HUES64 (cell line): Measurements from ENCODE around the gene TPR.
"Not testable (repeated sequence)": the region's sequence is repeated elsewhere in the genome, so short reads cannot be mapped to it uniquely, and the experiment has no call there.

Source experiments
- H3K27ac ChIP-seq: 2 replicates; pipeline ENCODE4 v1.7.0; 2013; ENCODE audit warnings: low read depth, low read length, inconsistent platforms
- H3K27me3 ChIP-seq: 2 replicates; pipeline ENCODE4 v1.6.1; 2013; ENCODE audit warnings: mild to moderate bottlenecking, low read length; ENCODE audit not compliant: insufficient read depth
- H3K36me3 ChIP-seq: 2 replicates; pipeline ENCODE4 v1.6.1; 2013; ENCODE audit warnings: mild to moderate bottlenecking, low read length; ENCODE audit not compliant: insufficient read depth
- H3K4me1 ChIP-seq: 2 replicates; pipeline ENCODE4 v1.6.1; 2013; ENCODE audit warnings: mild to moderate bottlenecking, low read length, moderate library complexity; ENCODE audit not compliant: insufficient read depth
- H3K4me3 ChIP-seq: 2 replicates; pipeline ENCODE4 v1.5.1; 2013; ENCODE audit warnings: mild to moderate bottlenecking, low read length, moderate library complexity
- H3K9ac ChIP-seq: 2 replicates; pipeline ENCODE4 v1.6.1; 2013; ENCODE audit warnings: mild to moderate bottlenecking, low read depth, low read length
- H3K9me3 ChIP-seq: 2 replicates; pipeline ENCODE4 v1.6.1; 2013; ENCODE audit warnings: low read depth, low read length; ENCODE audit not compliant: insufficient read depth
- WGBS: fragments of 150-250, 120-280 bp; methylation state at CpG from one replicate; pipeline ENCODE4 v1.1.7; 2013; ENCODE audit warnings: missing lambda C conversion rate; 5-methylcytosine and 5-hydroxymethylcytosine counted together

The TPR gene

DNA sequence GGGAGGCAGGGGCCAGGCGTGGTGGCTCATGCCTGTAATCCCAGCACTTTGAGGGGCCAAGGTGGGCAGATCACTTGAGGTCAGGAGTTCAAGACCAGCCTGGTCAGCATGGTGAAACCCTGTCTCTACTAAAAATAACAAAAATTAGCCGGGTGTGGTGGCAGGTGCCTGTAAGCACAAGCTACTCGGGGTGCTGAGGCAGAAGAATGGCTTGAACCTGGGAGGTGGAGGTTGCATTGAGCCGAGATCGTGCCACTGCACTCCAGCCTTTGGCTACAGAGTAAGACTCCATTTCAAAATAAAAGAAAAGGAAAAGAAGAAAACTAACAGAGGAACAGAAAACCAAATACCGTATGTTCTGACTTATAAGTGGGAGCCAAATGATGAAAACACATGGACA, 17.7 kb upstream of the TPR start:
- H3K9me3 ChIP-seq, H3K27ac ChIP-seq, H3K27me3 ChIP-seq, H3K9ac ChIP-seq, H3K4me1 ChIP-seq, H3K4me3 ChIP-seq: not testable (repeated sequence)
- H3K36me3 ChIP-seq: peaks cover 96% of the 10 kb centered on the region
- 96% methylated on average over 6 of the region's 6 CpGs for WGBS

DNA sequence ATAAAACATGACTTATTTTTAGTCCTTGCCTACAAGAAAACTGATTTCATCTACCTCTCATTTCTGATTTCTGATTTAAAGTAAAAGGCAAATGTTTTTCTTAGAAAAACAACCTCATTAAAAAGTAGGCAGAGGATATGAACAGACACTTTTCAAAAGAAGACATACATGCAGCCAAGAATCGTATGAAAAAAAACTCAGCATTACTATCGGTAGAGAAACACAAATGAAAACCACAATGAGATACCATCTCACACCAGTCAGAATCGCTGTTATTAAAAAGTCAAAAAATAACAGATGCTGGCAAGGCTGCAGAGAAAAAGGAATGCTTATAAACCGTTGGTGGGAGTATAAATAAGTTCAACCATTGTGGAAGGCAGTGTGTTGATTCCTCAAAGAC, 16.8 kb upstream of the TPR start:
- Histone ChIP-seq H3K36me3 (peaks cover 96% of the 10 kb centered on the region), H3K4me3 (no peak overlapping the region), H3K4me1 (peaks cover 2% of the 10 kb centered on the region; the same call in 1 of the 2 replicates), H3K9me3 (no peaks in the 10 kb centered on the region), H3K27ac (no peak overlapping the region), H3K27me3 (no peaks in the 10 kb centered on the region), H3K9ac (no peak overlapping the region)
- WGBS: 100% methylated on average over 4 of the region's 4 CpGs

DNA sequence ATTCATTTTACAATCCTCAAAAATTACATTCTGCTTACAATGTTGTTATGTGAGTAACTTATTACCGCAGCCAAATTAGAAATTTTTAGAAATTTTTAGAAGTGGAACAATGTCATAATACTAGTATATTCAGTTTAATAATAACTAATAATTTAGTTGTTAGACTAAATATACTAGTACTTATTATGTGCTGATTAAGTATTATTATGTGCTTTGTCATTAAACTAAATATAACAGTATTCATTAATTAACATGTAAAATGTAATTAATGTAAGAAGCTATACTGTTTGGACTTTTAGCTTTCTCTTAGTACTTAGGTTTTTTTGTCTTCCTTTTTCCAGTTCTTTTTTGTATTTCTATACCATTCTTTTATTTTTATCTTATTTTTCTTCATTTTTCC, 15.9 kb upstream of the TPR start:
- no peaks in the 10 kb centered on the region for H3K9me3 ChIP-seq
- WGBS: no CpG with 5 or more reads among the region's 1 CpG
- no peak overlapping the region for H3K27ac ChIP-seq
- no peak overlapping the region for H3K9ac ChIP-seq
- peaks cover 2% of the 10 kb centered on the region; the same call in 1 of the 2 replicates for H3K4me1 ChIP-seq
- H3K4me3 ChIP-seq: no peak overlapping the region
- H3K27me3 ChIP-seq: no peaks in the 10 kb centered on the region
- H3K36me3 ChIP-seq: peaks cover 97% of the 10 kb centered on the region

DNA sequence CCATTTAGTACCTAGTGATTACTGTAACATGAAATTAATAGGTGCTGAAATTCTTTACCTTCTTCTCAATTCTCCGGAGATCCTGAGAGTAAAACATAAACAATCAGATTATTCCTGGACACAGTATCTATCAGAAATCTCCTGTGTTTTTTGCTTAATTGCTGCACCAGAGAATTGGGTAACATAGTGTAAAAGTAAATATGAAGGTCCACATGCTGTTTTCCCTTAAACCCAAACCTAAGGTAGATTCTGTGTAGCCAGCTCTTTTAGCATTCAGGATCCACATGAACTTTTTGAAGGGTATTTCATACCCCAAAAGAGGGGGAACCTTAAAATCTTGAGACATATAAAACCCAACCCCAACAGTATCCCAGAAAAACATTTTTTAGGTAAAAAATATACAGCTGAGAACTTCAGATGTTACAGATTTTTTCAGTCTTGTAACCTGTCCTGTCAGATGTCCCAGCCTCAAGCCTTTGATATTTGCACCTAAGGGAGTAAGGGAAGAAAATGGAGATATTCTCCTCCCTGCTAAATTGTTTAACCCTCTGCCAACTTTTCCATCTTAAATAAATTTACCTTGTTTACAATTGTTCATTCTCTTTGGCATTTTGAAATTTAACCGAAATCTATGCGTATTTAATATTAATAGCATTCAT, 11.8 kb upstream of the TPR start:
- H3K9me3 ChIP-seq: no peaks in the 10 kb centered on the region
- no peaks in the 10 kb centered on the region for H3K27me3 ChIP-seq
- H3K9ac ChIP-seq: no peak overlapping the region
- H3K36me3 ChIP-seq: peaks cover 98% of the 10 kb centered on the region
- no peak overlapping the region for H3K4me3 ChIP-seq
- WGBS: 100% methylated on average over 3 of the region's 3 CpGs
- H3K27ac ChIP-seq: no peak overlapping the region
- no peaks in the 10 kb centered on the region for H3K4me1 ChIP-seq

DNA sequence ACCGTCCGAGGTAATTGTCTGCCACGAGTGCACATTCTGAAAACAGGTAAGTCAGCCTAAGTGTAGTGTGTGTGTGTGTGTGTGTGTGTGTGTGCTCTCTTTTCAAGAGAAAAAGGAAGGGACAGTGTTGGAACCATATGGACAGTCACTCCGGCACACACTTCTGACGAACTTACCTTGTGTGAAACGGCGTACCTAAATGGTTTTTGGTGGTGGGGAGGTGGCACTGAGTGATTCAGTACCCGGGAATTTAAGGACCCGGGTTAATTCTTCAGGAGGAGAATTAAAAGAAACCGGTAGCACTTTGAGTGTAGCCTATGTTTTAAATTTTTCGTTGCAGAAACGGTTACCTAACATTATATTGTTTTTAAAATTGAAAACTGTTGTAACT, 871 bp upstream of the TPR start:
- Histone ChIP-seq H3K27me3 (no peaks in the 10 kb centered on the region), H3K27ac (peak overlapping the region; percentile 96)
- WGBS: under 1% methylated on average over 10 of the region's 12 CpGs

DNA sequence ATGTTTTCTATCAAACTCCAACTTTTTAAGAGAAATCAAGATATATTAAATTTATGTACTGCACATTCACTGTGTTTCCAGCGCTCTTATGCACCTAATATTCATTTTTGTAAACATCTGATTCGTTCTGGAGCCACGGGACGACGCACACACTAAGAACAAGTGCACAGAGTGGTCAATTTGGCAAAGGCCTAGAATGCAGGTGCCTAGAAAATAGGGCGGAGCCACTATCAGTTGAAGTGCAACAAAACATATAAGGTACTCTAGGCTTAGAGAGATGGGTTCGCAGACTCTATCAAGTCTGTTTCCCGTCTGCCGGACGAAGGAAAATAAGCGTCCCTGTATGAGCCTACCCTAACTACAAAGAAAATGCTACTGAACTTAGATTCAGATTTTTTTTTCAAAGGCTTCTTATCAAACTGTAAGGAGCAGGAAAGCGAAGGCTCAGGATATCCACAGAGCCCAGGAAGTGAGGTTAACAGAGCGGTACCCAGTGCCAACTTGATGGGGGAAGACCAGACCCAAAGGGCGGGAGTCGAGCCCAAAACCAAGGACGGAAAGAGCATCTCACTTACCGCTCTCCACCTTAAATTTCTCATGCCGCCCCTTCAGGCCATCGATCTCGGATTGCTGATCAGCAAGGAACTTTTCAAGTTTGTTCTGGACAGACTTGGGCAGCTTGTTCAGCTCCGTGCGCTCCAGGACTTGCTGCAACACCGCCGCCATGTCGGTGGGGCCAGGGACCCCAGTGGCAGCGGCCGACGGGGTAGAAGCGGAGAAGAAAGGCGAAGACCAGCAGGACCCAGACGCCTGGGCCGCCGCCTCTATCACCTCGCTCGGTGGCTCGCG, 526 bp downstream of the TPR start:
- Histone ChIP-seq H3K9ac (peak overlapping the region; percentile 92), H3K27ac (peak overlapping the region; percentile 96), H3K27me3 (no peaks in the 10 kb centered on the region), H3K4me3 (peak overlapping the region; percentile 99), H3K4me1 (peaks cover 14% of the 10 kb centered on the region), H3K9me3 (no peaks in the 10 kb centered on the region), H3K36me3 (peaks cover 44% of the 10 kb centered on the region)
- under 1% methylated on average over 37 of the region's 37 CpGs for WGBS

More for the DNA sequence above, 871 bp upstream of the TPR start:
- Histone ChIP-seq H3K9me3 (no peaks in the 10 kb centered on the region), H3K4me3 (peak overlapping the region; percentile 99), H3K36me3 (peaks cover 44% of the 10 kb centered on the region), H3K4me1 (peaks cover 14% of the 10 kb centered on the region), H3K9ac (peak overlapping the region; percentile 92)

DNA sequence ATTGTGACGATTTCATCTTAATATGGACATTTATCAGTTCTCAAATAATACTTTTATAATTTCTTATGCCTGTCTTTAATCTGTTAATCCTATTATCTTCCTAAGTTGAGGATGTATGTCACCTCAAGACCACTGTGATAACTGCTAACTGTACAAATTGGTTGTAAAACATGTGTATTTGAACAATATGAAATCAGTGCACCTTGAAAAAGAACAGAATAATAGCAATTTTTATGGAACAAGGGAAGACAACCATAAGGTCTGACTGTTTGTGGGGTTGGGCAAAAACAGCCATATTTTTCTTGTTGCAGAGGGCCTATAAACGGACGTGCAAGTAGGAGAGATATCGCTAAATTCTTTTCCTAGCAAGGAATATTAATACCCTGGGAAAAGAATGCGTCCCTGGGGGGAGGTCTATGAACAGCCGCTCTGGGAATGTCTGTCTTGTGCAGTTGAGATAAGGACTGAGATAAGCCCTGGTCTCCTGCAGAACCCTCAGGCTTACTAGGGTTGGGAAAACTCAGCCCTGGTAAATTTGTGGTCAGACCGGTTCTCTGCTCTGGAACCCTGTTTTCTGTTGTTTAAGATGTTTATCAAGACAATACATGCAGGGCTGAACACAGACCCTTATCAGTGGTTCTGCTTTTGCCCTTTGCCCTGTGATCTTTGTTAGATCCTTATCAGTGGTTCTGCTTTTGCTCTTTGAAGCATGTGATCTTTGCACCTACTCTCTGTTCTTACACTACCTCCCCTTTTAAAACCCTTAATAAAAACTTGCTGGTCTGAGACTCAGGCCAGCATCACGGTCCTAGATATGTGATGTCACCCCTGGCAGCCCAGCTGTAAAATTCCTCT, 27.0 kb downstream of the TPR start:
- not testable (repeated sequence) for H3K27ac ChIP-seq, H3K27me3 ChIP-seq, H3K9me3 ChIP-seq, H3K4me3 ChIP-seq, H3K4me1 ChIP-seq, H3K9ac ChIP-seq
- peaks cover 97% of the 10 kb centered on the region for H3K36me3 ChIP-seq
- WGBS: 93% methylated on average over 8 of the region's 8 CpGs

DNA sequence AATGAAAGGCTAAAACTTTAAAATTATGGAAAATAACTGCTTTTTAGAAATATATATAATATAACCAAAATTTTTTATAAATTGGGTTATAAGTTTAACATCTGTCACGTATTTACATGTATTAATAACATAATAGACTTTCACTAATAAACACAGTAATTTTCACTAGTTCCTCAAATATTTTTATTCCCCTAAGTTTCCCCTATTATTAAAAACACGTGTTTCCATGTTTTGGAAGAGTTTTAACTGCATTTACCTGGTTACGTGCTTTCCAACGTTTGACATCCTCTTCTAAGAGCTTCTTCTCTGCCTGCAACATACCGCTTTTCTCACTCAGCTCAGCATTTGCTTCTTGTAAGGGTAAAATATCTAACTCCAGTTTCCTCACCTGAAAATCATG, 34.3 kb downstream of the TPR start:
- H3K27ac ChIP-seq: no peak overlapping the region
- H3K9me3 ChIP-seq: no peaks in the 10 kb centered on the region
- no peaks in the 10 kb centered on the region for H3K27me3 ChIP-seq
- 98% methylated on average over 5 of the region's 5 CpGs for WGBS
- H3K4me3 ChIP-seq: no peak overlapping the region
- H3K9ac ChIP-seq: no peak overlapping the region
- H3K36me3 ChIP-seq: peaks cover 99% of the 10 kb centered on the region
- H3K4me1 ChIP-seq: no peaks in the 10 kb centered on the region

DNA sequence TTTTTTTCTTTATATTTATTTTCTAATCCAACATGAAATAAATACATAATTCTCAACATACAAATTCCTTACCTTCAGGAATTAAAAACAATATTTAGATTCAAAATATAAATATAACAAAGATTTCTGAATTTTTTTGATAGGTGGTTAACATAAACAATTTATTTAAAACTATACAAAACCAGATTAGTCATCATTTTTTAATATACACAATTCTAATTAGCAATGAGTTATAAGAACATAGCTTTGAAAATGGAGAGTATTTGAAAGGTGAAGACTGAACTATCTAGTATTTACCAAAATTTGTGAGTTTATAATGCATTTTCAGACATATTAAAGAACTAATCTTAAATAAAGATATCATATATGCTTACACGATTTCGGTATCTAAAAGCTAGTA, 37.5 kb downstream of the TPR start:
- no peak overlapping the region for H3K9ac ChIP-seq
- H3K27me3 ChIP-seq: no peaks in the 10 kb centered on the region
- H3K9me3 ChIP-seq: no peaks in the 10 kb centered on the region
- WGBS: no CpG with 5 or more reads among the region's 2 CpGs
- no peak overlapping the region for H3K27ac ChIP-seq
- no peaks in the 10 kb centered on the region for H3K4me1 ChIP-seq
- peaks cover 99% of the 10 kb centered on the region for H3K36me3 ChIP-seq
- no peak overlapping the region for H3K4me3 ChIP-seq

DNA sequence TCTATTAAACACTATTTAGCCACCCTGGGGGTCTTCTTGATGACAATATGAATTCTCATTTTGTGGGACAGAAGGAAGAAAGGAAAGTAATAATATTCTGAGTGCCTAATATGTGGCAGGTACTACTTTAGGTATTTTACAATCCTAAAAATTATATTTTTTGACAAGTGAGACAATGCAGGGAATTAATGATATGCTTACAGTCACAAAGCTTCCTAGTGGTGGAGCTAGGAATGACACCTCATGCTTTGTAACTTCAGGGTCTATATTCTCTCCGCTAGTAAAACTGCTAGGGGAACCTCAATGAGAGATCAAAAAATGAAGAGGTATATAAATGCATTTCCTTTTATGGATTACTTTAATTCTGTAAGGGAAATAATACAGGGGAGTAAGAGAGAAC, 44.3 kb downstream of the TPR start:
- Histone ChIP-seq H3K27ac (no peak overlapping the region), H3K4me1 (no peaks in the 10 kb centered on the region), H3K9me3 (no peaks in the 10 kb centered on the region), H3K27me3 (no peaks in the 10 kb centered on the region), H3K36me3 (peaks cover 97% of the 10 kb centered on the region), H3K9ac (no peak overlapping the region), H3K4me3 (no peak overlapping the region)
- 93% methylated on average over 1 of the region's 1 CpG for WGBS

DNA sequence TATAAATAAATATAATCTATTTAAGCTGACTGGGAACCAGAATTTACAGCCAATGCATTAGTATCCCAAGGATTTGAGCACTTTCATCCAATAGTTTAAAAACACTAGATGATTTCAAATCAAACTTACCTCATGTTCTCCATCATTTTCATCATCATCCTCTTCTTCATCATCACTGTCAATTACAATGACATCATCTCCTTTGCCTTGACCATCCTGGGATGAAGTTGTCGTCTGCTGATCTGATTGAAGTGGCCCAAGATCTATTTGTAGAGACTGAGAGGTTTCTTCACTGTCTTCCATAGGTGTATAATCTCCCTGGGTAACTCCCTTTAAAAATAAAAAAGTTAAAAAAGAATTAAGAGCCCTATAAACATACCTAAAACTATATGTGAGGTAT, 47.7 kb downstream of the TPR start:
- Histone ChIP-seq H3K9ac (no peak overlapping the region), H3K4me1 (no peaks in the 10 kb centered on the region), H3K9me3 (no peaks in the 10 kb centered on the region), H3K4me3 (no peak overlapping the region), H3K27ac (no peak overlapping the region), H3K27me3 (no peaks in the 10 kb centered on the region), H3K36me3 (peaks cover 97% of the 10 kb centered on the region)
- WGBS: 100% methylated on average over 1 of the region's 1 CpG
